ENCODE measurements around the gene TMEM74B.

The TMEM74B gene

DNA sequence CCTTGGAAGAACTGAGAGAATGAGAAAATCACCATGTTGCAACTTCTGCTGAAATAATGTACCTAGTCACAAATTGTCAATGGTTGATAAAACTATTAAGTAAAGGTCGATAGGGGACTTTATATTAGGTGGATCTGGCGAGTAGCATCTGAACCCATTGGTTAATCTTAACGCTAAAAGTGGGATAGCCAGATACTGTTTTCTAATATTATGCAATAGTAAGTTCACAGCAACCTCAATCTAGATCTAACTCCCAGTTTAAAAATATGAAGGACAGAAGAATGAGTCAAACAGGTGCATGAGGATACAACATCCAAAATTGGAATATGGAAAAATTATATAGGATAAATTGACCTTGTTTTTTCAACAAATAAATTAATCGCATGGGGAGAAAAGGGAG, 47.5 kb downstream of the TMEM74B start:
- TF ChIP-seq, protein P1, sequence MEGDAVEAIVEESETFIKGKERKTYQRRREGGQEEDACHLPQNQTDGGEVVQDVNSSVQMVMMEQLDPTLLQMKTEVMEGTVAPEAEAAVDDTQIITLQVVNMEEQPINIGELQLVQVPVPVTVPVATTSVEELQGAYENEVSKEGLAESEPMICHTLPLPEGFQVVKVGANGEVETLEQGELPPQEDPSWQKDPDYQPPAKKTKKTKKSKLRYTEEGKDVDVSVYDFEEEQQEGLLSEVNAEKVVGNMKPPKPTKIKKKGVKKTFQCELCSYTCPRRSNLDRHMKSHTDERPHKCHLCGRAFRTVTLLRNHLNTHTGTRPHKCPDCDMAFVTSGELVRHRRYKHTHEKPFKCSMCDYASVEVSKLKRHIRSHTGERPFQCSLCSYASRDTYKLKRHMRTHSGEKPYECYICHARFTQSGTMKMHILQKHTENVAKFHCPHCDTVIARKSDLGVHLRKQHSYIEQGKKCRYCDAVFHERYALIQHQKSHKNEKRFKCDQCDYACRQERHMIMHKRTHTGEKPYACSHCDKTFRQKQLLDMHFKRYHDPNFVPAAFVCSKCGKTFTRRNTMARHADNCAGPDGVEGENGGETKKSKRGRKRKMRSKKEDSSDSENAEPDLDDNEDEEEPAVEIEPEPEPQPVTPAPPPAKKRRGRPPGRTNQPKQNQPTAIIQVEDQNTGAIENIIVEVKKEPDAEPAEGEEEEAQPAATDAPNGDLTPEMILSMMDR (conservative IDR thresholded peaks at IDR 0.05; ENCODE audit: low read length): no peak
- H3K4me3 ChIP-seq (ENCODE audit: low read length): no peak overlapping the region
- DNase-seq (ENCODE audit: low read depth): no peak

DNA sequence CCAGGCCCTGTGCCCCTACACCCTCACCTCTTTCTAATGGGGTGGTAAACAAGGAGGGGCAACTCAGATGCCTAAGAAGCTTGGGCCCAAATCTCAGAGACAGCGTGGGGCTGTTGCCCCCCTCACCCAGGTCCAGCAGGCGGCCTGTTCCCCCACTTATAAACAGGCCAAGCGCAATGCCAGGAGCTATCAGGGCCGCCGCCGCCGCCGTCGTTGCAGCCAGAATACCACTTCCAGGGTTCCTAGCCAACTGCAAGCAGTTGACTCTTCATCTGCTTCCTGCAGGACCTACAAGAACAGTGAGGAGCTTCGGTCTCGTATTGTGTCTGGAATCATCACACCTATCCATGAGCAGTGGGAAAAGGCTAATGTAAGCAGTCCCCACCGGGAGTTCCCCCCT, 49.9 kb downstream of the TMEM74B start:
- H3K4me3 ChIP-seq (ENCODE audit: low read length): no peak overlapping the region
- DNase-seq (ENCODE audit: low read depth): no peak
- TF ChIP-seq, protein P1 (conservative IDR thresholded peaks at IDR 0.05; ENCODE audit: low read length): no peak

DNA sequence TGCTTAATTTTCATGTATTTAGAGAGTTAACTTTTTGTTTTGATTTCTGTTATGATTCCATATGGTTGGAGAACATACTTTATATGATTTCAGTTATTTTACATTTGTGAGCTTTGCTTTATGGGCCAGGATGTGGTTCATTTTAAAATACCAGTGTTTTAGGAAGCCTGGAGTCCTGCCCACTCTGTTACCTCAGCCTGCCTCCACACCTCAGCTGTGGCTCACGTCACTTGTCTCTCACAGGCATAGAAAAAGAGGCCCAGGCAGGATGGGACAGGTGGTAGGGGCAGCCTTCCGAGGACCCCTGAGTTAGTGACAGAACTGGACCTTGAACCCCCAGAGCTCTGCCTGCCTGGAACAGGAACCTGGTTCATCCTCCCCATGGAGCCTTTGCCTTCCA, 50.4 kb downstream of the TMEM74B start:
- no peak overlapping the region for H3K4me3 ChIP-seq (ENCODE audit: low read length)
- no peak for DNase-seq (ENCODE audit: low read depth)
- TF ChIP-seq, protein P1 (conservative IDR thresholded peaks at IDR 0.05; ENCODE audit: low read length): no peak

DNA sequence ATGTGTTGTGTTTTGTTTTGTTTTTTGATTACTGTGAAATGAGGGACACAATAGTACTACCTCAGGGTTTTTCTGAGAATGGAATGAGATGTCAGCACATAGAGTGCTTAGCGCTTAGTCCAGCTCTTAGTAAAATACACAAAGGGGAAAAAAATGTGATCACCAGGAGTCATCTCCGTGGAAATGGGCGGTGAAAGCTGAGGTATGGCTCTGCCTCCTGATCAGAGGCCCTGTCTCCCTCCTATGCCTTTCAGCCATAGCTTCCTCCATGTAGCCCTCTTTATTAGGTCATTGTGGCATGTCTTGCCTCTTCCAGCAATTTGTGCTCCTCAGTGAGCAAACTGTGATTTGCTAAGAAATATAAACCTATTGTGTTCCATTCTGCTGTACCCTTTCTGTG, 53.4 kb downstream of the TMEM74B start:
- no peak overlapping the region for H3K4me3 ChIP-seq (ENCODE audit: low read length)

DNA sequence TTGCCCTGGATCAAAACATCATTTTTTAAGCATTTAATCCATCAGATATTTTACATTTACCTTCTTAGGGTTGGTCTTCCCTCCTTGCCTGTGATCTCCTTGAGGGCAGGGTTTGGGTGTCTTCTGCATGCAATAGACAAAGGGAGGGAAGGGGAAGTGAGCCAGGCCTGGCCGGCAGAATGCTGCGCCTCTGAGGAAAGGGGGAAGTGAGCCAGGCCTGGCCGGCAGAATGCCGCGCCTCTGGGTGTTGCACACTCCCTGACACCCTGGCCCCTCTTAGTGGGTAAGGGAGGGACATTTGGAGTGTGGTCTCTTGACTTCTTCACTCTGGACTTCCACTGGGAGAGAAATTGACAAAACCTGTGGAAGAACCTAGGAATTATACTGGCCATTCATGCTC, 53.9 kb downstream of the TMEM74B start:
- TF ChIP-seq, protein P1 (conservative IDR thresholded peaks at IDR 0.05; ENCODE audit: low read length): no peak
- no peak overlapping the region for H3K4me3 ChIP-seq (ENCODE audit: low read length)
- DNase-seq (ENCODE audit: low read depth): no peak

More for the DNA sequence above, 53.4 kb downstream of the TMEM74B start:
- no peak for DNase-seq (ENCODE audit: low read depth)
- TF ChIP-seq, protein P1 (conservative IDR thresholded peaks at IDR 0.05; ENCODE audit: low read length): no peak

Data from AG10803 (cell line).